HG03558 (cell line): ENCODE results near the gene XRRA1.
"Not testable (repeated sequence)": the region's sequence is repeated elsewhere in the genome, so short reads cannot be mapped to it uniquely, and the experiment has no call there.

Experiments used
- ATAC-seq: cut with Tn5 transposase; IDR thresholded peaks from one replicate; pipeline ENCODE4 v1.9.1; 2021; ENCODE audit warnings: moderate number of reproducible peaks; ENCODE audit not compliant: unreplicated experiment; ENCODE audit errors: extremely low read depth

XRRA1 gene

DNA sequence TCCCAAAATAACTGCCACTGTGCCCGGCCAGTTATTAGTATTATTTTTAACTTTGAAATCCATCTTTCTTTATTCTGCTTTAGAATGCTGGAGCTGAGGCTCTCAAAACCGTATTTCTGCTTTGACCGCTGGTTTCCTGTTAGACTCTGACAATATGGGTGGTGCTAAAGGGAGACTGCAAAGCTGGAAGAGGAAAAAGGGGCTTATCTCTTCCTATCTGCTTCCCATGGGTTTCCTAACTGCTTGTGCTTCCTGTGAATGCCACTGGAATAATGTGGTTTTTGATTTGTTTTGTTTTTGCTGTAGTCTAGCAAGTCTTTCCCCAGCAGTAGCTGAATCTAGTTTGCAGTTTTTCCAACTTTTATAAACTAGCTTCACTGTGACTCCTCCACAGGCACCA, 43.6 kb downstream of the XRRA1 start:
- no peak for ATAC-seq

DNA sequence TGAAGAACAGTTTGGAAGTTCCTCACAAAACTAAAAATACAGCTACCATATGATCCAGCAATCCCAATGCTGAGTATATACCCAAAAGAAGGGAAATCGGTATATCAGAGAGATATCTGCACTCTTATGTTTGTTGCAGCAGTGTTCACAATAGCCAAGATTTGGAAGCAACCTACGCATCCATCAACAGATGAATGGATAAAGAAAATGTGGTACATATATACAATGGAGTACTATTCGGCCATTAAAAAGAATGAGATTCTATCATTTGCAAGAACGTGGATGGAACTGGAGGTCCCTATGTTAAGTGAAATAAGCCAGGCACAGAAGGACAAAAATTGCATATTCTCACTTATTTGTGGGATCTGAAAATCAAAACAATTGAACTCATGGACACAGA, 46.5 kb downstream of the XRRA1 start:
- no peak for ATAC-seq

DNA sequence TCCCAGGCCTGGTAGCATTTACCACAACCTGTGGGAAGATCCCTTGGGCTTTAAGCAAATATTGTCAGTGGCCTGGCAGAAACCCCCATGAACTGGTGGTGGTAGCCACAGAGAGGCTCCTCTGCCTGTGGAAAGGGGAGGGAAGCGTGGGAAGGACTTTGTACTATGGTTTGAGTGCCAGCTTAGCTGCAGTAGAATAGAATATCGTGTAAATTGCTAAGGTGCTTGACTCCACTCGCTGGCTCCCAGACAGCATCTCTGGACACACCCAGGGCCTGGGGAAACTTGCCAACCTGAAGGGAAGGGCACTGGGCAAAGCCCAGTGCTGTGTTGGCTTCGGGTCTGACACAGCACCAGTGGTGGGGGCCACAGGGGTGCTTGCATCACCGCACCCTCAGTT, 52.6 kb downstream of the XRRA1 start:
- no peak for ATAC-seq

DNA sequence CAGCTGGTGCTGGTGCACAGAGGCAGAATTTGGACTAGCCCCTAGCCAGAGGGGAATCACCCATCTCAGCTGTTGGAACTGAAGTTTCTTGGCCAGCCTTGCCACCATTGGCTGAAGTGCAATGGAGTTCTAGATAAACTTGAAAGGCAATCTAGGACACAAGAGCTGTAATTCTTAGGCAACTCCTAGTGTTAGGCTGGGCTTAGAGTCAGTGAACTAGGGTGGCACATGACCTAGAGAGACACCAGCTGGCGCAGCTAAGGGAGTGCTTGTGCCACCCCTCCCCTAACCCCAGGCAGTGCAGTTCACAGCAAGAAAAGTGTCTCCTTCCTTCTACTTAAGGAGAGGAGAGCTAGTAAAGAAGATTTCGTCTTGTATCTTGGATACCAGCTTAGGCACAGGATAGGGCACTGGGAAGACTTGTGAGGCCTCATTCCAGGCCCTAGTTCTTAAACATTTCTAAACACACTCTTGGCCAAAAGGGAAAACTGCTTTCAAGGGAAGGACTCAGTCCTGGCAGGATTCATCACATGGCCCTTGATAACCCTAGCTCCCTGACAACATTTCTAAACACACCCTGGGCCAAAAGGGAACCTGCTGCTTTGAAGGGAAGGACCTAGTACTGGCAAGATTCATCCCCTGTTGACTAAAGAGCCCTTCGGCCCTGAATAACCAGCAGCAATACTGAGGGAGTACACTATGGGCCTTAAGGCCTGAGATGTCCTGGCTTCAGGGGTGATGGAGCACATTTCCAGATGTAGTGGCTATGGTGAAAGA, 53.4 kb downstream of the XRRA1 start:
- no peak for ATAC-seq

DNA sequence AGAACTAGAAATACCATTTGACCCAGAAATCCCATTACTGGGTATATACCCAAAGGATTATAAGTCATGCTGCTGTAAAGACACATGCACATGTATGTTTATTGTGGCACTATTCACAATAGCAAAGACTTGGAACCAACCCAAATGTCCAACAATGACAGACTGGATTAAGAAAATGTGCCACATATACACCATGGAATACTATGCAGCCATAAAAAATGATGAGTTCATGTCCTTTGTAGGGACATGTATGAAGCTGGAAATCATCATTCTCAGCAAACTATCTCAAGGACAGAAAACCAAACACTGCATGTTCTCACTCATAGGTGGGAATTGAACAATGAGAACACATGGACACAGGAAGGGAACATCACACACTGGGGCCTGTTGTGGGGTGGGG, 55.9 kb downstream of the XRRA1 start:
- ATAC-seq, result not testable (repeated sequence)

DNA sequence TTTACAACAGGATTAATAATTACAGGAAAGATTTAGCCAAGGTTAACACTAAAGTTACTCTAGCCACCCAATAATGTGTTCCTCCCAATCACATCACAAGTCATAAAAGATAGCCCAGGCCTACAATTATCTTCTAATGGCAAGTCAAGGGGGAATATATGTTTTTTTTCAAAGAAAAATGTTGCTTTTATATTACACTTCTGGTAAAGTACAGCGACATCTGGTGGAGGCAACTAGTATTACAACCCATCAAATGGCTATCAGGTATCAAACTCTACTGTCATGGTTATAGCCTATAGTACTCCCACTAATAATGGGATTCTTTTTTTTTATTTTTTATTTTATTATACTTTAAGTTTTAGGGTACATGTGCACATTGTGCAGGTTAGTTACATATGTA, 71.8 kb downstream of the XRRA1 start:
- no peak for ATAC-seq

DNA sequence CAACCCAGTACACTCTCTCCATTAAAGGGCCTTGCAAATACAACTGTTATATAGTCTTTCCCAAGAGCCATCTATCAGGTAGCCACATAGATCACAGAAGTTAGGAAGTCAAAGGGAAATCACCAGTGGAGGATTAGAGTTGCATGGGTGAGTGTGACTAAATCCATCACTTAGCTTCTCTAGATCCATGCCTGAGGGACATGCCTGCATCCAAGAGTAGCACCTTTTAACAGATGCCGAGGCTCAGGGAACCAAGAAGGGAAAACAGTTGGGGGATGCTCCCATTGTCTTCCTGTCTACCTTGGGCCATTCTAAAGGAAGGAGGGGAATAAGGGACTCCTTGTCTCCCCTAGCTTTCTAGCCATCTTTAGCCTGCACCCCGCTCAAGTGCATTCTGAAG, 77.9 kb downstream of the XRRA1 start:
- ATAC-seq, result no peak

DNA sequence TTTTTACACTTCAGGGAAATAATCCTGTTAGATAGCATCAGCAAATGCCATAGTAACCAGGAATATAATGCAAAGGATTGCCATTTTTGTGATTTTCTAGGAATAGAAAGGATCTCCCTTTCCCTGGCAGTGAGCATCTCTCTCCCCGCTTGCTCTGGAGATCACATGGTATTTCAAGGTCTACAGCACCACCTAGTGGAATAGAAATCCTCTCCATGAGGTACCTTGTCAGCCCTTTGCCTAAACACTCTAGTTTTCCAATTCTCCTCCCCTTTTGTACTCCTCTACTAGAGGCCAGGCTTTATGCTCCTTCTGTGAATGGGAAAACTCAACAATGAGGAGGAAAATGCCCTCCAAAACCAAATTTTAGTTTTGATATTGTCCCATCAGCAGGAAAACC, 78.4 kb downstream of the XRRA1 start:
- no peak for ATAC-seq

DNA sequence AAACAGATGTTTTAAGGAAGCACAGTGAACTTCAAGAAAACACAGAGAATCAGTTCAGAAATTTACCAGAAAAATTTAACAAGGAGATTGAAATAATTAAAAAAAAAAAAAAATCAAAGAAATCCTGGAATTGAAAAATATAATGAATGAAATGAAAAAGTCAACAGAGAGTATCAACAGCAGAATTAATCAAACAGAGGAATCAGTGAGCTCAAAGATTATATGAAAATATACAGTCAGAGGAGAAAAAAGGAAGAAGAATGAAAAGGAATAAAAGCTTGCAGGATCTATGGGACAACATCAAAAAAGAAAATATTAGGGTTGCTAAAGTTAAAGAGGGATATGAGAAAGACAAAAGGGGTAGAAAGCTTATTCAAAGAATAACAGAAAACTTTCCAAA, 82.3 kb downstream of the XRRA1 start:
- ATAC-seq, result no peak

DNA sequence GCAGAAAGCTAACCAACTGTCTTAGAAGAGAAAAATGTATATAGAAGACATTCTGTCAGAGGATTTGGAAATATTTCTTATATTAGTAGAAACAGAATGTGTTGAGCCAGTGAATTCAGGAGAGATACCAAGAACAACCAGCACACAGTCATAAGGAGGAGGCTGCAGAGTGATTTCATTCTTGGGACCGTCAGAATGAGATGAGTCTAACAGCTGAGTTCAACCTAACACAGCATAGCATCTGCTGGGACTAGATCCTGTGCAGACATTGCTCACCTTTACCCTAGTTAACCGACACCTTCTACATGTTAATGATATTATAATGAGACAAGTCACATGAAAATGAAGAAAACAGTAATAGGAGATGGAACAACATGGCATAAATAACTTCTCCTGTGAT, 85.5 kb downstream of the XRRA1 start:
- no peak for ATAC-seq

DNA sequence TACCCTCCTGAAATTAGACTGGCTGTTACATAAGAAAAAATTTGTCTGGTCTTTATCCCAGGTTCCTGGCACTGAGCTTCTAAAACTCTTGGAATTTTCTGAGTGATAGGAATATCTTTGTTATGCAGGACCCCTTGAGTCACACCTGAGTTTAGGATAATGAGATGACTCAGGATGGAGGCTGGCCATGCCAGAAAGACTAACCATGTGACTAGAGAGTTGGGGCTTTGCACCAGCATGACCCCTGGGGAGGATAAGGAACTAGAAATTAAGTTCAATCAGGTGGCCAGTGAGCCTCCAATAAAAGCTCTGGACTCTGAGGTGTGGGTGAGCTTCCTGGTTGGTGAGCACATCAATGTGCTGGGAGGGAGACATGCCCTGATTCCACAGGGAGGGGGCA, 88.1 kb downstream of the XRRA1 start:
- no peak for ATAC-seq

DNA sequence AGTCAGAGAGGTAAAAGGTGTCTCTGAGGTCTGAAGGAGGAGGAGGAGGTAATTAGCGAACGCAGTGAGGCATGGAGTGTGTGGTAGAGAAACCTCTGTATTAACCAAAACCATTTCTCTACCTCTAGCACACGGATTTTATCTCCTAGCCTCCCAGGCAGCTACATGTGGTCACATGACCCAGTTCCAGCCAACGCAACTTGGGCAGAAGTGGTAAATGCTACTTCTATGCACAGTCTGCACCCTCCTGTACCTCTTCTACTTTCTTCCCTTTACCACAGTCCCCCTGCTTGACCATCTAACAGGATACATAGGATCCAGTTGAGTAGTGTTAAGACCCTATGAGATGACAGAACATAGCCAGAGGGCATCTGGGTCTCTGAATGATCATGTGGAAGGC, 95.7 kb downstream of the XRRA1 start:
- no peak for ATAC-seq

DNA sequence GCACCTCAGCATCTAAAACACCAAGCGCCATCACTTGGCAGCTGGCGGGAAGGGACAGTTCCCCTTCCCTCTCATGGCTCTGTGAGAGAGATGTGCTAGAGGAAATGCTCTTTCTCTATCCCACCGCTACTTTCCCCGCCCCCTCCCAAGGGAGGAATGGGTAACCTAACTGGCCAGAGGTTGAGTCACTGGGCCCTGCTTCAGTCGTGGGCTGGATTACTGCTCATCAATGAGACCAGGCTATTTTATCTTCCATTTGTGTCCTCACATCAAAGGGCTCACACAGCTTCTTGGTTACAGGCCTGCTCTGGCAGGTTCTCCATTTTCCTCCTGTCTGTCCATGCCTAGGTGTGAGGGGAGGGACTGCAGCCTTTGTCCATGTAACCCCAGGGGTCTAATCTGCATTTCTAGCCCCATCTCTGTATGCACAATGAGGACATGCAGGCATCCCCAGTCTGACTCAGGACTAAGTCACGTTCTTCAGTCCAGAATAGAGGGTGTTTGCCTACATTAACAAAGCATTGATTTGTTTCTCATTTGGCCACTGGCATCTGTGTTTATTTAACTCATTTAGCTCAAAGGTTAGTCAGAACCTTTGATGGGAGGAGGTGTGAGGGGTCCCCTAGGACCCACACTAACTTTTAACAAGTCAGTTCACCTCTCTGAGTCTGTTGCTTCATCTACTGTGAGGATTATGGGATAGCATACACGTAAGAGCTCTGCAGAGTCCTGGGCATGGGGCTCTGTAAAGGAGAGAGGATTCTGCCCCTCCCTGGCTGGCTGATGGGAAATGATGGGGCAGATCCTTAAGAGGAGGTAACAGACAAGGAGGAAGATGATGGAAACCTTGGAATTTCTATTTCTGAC, 99.1 kb downstream of the XRRA1 start:
- ATAC-seq, result no peak

DNA sequence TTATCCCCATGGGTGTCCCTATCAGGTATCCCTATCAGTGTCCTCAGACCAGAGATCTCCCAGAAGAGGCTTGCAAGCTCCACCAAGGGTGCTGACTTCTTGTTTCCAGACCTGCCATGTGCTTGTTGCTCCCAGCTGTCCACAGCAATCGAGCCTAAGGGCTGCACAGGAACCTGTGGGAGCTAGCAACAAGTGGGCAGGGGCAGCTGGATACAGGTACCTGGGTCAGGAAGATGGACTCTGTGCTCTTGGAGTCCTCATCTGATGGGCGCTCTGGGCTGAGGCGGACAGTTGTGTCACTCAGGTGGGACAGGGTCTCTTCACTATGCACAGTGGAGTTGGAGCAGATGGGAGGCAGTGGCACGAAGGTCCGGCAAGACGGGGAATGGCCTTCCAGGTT, 101.0 kb downstream of the XRRA1 start:
- no peak for ATAC-seq

DNA sequence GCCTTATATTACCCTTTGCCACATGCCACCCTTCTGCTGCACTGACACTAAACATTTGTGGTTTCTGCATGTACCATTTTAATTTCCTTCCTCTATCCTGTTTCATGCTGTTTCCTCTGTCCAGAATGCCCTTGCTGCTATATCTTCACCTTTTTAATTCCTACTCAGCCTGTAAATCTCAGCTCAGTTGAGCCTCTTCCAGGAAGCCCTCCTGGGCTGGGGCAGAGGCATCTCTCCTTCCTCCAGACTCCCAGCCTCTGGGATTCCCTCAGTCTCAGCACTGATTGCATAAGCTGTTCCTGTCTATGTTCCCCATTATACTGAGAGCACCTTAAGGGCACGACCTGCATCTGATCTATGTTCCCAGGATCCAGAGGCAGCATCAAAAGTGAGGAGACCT, 101.5 kb downstream of the XRRA1 start:
- ATAC-seq, result no peak

DNA sequence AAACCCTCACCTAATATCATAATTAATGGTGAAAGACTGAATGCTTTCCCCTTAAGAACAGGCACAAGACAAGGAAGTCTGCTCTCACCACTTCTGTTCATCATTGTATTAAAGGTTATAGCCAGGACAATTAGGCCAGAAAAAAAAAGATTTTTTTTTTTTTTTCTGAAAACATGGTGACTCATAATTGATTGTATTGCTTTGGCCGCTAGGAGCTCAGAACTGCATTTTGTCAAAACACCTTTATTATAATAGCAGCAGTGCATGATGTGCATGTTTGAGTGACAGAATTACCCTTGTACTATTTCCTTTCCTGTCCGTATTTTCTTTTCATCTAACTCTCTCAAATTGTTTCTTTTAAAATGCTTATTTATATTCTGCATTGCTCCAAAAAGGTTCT, 102.1 kb downstream of the XRRA1 start:
- ATAC-seq, result no peak

DNA sequence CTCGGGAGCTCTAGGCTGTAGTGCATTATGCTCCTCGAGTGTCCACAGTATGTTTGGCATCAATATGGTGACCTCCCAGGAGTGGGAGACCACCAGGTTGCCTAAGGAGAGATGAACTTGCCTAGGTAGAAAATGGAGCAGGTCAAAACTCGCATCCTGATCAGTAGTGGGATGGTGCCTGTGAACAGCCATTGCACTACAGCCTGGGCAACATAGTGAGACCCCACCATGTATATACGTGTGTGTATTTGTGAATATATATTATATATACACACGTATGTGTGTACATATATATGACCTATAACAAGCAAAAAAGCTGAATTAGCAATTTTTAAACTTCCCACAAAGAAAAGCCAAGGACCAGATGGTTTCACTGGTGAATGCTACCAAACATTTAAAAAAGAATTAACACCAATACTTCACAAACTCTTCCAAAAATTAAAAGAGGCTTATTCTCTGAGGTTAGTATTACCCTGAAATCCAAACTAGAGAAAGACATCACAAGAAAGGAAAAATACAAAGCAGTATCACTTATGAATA, 102.8 kb downstream of the XRRA1 start:
- no peak for ATAC-seq

DNA sequence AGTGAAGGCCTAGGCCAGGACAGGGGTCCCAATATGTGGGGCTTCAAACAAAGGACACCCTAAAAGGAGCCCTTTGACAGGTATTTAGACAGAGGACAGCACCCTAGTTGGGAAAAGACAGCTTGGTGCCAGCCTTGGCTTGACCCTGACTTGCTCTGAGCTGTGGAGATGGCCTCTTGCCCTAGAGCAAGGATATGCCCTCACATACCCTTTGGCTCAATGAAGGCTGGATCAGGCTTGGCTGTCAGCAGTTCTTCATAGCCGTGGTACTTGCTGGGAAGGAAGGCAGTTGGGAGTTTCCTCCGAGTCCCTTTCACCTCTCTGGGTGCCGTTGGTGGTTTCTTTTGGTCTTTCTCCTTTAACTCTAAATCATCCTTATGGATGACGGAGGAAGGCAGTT, 104.0 kb downstream of the XRRA1 start:
- ATAC-seq, result no peak

DNA sequence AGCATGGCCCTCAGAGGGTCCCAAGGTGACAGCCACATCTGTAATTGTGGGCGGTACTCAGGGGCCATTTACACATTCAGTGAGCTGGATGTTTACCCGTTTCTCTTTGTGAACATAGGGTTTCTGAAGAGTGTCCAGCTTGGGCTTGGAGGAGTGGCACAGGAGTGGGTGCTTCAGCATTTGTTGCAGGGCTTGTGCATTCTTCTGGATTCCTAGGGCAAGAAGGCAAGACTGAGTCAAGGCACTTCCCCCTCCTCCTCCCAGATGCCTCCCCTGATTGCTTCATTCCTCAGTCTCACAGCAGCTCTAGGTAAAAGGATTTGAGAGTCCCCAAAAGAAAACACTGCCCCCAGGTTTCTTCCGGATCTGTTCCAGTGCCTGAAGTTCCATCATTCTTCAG, 104.8 kb downstream of the XRRA1 start:
- no peak for ATAC-seq

DNA sequence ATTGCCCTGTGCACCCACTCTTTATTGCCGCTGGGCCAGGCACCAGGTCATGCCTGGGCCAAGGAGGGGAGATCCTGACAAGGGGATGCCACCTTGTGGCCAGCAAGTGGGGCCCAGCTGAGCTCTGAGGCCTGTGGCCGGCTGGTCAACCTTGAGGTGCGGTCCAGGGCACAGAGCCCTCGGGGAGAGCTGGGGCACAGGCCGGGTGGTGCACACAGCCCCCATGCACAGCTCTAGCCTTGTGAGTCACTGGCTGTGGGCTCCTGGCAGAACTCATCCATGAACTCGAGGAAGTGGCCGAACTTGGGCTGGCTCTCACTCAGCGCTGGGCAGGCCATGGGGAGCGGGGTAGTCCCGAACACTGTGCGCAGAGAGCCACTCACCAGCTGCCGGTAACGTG, 105.9 kb downstream of the XRRA1 start:
- ATAC-seq, result no peak

DNA sequence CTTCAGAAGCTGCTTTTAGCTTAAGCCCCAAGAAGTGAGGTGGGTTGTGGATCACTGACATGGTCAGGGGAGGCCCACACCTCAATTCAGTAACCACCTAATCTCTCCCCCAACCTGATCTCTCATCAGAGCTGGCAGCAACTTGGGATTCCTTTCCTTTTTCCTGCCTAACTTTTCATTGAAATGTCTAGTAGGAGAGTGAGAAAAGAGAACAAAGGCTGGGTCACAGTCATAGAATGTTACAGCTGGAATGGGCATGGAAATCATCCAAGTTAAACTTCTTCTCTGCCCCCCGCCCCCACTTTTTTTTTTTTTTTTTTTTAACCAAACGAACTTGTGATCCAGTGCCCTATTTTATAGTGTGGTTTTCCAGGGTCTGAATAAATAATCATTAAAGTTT, 108.4 kb downstream of the XRRA1 start:
- no peak for ATAC-seq
